ELF-1 (cell line): ENCODE data around the gene FCHO2.
A peak's percentile ranks its signal among the peaks of the same experiment; 100 is the strongest.
"Not testable (repeated sequence)": the region's sequence is repeated elsewhere in the genome, so short reads cannot be mapped to it uniquely, and the experiment has no call there.

ENCODE experiments used
- DNase-seq: peaks from one replicate; pipeline ENCODE4 v3.0.0-alpha.2; 2016; ENCODE audit warnings: low read depth, low spot score

The FCHO2 gene, protein sequence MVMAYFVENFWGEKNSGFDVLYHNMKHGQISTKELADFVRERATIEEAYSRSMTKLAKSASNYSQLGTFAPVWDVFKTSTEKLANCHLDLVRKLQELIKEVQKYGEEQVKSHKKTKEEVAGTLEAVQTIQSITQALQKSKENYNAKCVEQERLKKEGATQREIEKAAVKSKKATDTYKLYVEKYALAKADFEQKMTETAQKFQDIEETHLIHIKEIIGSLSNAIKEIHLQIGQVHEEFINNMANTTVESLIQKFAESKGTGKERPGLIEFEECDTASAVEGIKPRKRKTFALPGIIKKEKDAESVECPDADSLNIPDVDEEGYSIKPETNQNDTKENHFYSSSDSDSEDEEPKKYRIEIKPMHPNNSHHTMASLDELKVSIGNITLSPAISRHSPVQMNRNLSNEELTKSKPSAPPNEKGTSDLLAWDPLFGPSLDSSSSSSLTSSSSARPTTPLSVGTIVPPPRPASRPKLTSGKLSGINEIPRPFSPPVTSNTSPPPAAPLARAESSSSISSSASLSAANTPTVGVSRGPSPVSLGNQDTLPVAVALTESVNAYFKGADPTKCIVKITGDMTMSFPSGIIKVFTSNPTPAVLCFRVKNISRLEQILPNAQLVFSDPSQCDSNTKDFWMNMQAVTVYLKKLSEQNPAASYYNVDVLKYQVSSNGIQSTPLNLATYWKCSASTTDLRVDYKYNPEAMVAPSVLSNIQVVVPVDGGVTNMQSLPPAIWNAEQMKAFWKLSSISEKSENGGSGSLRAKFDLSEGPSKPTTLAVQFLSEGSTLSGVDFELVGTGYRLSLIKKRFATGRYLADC

DNA sequence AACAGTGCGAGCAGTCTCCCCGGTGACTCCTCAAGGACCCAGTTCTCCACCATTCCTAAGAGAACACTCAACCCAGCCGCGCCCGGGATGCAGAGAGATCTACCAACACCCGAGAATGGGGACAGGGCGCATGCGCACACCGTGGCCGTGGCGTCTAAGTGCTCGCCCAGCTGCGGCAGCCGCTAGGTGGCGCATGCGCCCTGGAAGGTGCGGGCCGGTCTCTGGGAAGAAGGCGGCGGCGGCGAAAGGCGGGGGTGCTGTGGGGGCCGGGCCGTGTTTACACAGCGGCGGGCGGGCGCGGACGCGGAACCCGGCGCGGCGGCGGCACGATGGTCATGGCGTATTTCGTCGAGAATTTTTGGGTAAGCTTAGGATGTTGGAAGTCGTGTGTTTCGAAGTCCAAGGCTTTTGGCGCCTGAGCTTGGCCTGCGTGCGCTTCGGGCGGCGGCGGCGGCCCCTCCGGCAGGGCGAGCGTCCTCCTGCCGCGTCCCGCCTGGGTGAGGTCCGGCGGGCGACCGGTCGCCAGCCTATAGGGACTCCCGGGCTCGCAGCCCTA, at the start of gene FCHO2:
Gene FCHO2 (plus strand): TSS at position 274 of the 556 bp plus-strand sequence. CDS start 56 bp downstream, at position 330.
- DNase-seq, result peak; percentile 97

DNA sequence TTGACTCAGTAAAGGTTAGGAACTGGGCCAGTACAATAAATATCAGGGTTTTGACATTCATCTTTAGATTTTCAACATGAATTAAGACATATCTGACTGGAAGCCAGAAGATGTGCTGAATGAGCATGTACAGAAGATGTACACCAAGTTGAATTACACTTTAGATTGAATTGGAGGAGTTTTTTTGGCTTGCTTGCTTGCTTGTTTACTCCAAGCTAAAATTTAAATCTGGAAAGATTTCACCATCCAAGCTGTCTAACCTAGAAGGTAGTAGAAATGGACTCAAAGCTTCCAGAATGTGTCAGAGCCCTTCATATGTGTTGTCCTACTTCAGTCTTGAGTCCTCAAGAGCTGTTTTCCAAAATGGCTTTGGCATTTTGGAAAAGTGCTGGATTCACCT, 49.0 kb upstream of the FCHO2 start:
- DNase-seq, result no peak

DNA sequence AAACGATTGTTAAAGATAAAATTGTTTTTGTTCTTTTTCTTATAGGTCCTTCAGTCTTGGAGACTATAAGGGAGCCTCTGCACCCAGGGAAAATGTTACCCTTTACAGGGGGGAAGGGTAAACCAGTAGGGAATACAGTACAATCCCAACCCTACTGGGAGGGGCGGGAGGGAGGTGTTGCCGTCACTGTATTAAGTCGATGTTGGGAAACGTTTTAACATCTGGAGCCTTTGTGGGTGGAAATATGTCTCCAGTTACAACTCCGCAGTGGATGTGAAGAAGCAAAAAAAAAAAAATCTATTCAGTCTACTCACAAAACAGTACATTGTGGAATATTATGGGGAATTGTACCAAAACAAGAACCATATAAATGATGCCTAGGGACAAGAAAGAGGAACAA, 47.2 kb upstream of the FCHO2 start:
- no peak for DNase-seq

DNA sequence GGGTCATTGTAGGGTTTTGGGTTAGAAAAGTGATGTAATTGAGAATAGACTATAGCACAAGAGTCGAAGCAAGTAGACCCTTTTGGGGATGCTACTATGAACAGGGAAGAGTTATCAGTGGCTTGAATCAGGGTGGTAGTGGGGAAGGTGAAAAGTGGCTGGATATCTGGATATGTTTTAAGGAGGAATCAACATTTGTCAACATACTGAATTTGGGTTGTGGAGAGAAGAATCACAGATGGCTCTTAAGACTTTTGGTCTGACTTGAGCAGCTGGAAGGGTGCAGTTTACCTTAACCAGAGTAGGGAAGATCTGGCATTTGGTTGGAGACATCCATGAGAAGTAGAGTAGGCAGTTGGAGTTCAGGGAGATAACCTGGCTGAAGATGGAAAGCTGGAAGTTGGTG, 38.5 kb upstream of the FCHO2 start:
- no peak for DNase-seq

DNA sequence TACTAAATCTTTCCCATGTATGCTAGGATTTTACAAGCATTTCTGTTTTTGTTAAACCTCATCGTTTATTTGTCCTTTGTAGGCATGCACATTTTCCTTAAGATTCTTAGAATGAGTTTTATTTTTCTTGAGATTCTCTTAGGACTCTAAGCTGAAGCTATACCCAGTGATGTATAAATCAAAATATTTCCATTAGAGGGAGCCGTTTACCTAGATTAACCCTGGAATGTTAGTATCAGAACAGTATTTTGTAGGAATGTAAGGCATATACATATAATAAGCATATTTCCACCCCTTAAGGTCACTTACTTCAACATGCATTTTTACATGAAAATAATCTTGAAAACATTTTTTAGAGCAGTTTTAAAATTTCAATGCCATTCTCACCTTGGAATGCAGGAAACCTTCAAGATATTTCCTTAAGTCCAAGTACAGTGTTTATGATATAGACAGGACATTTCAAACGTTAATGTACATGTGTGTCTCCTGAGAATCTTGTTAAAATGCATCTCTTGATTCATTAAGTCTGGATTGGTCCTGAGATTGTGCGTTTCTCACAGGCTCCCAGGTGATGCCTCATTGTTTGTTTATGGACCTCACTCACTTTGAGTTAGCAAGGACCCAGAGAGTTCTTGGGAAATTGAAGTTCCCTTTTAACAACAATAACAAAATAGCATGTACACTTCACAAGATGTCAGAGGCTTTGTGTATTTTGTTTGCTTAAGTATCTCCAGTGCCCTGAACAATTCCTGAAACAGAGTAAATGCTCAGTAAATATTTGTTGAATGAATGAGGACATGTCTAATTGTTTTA, 34.9 kb upstream of the FCHO2 start:
- DNase-seq, result no peak

DNA sequence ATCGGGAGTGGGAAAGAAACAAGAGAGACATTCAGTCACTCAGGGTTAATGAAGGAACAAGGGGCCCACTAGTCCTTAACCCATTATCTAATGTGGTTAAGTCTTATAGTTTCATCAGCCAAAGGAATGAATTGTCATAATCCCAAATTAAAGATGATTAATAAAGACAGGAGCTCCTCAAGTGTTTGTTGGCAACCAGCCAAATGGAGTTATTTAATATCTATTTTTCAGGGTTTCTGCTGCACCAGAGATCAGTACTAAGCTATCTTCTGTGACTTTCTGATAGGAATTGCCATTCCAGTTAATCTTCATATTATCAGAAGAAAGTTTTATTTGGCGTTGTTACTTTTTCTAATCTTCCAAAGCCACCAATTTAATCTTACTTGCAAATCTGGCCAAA, 34.0 kb upstream of the FCHO2 start:
- DNase-seq, result no peak

DNA sequence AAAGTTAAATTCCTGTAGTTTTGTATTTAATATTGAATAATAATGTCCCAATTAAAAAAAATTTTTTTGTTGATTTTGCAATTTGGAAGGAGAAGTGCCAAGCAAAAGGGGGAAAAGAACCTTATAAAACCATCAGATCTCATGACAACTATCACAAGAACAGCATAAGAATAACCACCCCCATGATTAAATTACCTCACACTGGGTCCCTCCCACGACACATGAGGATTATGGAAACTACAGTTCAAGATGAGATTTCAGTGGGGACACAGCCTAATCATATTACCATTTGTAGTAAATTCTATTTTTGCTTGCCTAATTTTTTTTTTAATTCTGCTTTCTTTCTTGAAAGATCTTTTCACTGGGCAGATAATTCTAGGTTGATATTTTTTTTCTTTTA, 33.4 kb upstream of the FCHO2 start:
- no peak for DNase-seq

DNA sequence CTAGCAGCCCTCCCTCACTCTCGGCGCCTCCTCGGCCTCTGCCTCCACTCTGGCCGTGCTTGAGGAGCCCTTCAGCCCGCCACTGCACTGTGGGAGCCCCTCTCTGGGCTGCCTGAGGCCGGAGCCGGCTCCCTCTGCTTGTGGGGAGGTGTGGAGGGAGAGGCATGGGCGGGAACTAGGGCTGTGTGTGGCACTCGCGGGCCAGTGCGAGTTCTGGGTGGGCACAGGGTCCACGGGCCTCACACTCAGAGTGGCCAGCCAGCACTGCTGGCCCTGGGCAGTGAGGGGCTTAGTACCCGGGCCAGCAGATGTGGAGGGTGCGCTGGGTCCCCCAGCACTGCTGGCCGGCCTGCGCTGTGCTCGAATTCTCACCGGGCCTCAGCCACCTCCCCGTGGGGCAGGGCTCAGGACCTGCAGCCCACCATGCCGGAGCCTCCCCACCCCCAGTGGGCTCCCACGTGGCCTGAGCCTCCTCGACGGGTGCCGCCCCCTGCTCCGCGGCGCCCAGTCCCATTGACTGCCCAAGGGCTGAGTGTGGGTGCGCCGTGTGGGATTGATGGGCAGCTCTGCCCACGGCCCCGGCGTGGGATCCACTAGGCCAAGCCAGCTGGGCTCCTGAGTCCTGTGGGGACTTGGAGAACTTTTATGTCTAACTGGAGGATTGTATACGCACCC, 30.4 kb upstream of the FCHO2 start:
- no peak for DNase-seq

DNA sequence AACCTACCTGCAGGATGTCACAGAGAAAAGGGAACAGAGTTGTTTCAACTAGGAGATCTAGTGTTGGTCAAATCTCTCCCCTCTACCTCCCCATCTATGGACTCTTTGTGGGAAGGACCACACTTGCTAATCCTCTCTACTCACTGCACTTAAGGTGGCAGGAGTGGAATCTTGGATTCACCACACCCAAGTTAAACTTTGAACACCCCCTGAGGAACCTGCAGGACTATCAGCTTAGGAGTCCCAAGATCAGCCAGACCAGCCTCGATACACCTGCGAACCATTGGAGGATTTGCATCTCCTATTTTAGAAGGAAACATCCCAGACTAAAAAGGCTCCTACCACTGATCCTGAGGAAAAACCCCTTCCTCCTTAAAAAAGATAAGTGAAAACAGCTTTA, 23.2 kb upstream of the FCHO2 start:
- DNase-seq, result not testable (repeated sequence)

DNA sequence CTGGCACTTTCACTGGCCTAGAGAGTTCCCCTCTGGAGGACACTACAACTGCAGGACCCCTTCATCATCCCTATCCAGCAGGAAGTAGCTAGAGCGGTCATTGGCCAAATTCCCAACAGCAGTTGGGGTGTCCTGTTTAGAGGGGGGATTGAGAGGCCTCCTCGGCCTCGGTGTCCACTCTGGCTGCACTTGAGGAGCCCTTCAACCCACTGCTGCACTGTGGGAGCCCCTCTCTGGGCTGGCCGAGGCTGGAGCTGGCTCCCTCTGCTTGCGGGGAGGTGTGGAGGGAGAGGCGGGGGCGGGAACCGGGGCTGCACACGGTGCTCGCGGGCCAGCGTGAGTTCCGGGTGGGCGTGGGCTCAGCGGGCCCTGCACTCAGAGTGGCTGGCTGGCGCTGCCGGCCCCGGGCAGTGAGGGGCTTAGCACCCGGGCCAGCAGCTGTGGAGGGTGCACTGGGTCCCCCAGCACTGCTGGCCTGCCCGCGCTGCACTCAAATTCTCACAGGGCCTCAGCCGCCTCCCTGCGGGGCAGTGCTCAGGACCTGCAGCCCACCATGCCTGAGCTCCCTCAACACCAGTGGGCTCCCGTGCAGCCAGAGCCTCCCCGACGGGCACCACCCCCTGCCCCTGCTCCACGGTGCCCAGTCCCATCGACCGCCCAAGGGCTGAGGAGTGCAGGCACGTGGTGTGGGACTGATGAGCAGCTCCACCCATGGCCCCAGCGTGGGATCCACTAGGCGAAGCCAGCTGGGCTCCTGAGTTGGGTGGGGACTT, 20.7 kb upstream of the FCHO2 start:
- not testable (repeated sequence) for DNase-seq

DNA sequence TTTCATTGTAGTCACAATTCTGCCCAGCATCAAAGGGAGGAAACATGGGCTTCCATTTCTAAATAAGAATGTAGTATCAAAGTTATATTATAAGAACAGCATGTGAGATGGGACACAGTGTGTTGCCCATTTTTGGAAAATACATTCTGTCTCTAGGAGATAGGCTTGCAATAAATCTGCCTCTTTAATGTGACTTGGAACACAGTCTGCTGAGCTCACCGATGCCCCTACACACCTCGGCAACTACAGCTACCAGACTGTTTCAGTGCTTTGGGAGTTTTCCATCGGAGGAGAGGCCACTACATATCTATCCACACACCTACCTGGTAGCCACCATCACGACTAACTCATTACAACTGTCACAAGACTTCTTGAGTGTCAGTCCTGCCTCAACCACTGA, 18.9 kb upstream of the FCHO2 start:
- DNase-seq, result no peak

DNA sequence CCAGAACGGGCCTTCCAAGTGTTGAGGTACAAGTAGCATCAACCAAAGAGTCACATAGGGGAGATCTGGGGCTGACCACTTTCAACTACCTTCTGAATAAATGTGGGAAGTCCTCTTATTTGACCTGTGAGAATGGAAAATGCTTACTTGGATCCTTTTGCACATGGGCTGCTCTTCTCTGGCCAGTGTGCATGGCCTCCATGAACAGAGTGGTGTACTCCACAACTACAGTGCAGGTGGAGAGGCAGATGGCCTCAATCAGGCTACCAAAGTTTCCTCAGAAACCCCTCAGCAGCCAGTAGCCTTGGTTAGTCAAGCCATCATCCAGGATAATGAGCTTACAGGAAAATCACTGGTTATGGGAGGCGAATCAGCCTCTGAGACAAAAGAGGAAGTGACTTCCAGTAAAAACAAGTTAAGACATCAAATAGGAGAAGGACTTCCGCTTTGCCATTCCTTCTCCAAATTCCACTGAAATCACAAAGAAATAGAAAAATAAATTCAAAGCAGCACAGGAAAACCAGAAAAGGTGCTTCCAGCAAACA, 18.3 kb upstream of the FCHO2 start:
- no peak for DNase-seq

DNA sequence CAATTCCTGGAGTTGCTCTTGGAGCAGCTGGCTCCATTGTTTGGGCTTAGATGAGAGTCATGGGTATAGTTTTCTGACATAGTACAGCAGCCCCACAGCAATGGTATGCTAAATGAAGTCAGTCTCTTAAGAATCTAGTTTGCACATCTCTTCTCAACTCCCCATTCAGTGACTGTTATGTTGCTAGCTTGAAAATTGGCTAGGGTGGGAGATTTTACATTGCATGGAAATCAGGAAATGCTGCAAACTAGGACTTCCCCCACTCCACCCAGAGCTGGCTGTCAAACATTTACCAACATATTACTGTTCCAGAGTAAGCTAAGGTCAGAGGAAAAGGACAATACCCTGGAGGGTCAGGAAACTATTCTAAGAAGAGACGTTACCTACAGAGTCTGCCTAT, 17.6 kb upstream of the FCHO2 start:
- DNase-seq, result no peak

DNA sequence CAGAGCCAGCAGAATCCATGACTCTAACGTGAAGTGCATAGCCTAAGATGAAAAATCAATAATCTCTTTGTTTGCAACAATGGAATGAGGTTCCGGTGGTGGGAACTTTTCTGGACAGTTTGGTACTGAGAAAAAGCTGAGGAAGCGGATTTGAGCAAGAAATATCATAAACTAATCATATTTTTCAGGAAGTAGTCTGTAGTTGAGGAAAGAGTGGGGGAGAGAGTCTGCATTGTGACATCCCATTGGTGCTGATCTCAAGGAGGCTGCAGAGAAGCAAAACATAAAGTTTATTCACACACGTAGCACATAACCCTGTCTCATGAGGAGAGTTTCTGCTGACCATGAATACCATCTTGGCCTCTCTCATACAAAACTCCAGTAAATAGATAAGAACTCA, 15.8 kb upstream of the FCHO2 start:
- DNase-seq, result no peak

DNA sequence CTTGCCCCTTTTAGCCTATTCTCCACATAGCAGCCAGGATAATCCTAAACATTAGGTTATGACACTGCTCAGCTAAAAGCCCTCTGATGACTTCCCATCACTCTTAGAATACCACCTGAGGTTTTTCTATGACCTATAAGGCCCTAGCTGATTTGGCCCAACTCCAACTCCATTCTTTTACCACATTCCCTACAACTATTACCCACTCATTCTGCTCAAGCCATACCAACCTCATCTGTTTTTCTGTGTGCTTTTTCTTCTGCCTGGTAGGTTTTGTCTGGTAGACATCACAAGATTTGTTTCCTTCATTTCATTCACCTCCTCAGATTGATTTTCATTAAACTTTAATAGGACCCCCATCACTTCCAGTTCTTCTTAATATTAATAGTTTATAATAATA, 12.5 kb upstream of the FCHO2 start:
- no peak for DNase-seq

DNA sequence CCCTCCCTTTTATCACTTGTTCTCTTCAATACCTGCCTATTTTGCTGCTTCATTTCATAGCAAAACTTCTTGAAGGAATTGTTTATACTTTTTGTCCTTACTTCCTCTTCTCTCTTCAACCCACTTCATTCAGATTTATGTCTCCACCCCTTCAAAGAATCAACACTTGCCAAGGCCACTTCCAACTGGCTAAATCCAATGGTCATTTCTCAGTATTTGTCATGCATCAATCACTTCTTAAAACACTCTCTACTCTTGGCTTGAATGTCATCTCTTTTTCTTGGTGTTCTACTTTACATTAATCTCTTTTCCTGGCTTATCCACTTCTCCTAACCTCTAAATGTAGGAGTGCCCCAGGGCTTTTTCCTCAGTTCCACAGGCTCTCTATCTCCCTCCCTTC, 8.3 kb upstream of the FCHO2 start:
- DNase-seq, result no peak

DNA sequence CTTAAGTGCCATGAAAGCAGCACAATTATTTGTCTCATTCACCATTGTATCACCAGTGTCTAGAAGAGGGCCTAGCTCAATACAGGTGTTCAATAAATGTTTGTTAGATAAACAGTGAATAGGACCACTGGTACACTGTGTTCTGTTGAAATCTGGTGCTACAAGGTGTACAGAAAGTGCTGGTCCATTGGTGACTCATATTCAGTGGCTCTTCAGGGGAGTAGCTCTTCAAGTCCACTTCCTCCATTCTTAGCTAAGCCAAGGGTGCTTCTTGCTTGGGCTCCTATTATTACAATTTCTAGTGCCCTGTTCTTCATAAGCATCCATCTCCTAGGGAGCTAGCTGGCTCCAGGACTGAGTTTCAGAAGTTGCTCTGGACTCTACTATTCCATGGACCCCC, 6.4 kb upstream of the FCHO2 start:
- DNase-seq, result no peak

DNA sequence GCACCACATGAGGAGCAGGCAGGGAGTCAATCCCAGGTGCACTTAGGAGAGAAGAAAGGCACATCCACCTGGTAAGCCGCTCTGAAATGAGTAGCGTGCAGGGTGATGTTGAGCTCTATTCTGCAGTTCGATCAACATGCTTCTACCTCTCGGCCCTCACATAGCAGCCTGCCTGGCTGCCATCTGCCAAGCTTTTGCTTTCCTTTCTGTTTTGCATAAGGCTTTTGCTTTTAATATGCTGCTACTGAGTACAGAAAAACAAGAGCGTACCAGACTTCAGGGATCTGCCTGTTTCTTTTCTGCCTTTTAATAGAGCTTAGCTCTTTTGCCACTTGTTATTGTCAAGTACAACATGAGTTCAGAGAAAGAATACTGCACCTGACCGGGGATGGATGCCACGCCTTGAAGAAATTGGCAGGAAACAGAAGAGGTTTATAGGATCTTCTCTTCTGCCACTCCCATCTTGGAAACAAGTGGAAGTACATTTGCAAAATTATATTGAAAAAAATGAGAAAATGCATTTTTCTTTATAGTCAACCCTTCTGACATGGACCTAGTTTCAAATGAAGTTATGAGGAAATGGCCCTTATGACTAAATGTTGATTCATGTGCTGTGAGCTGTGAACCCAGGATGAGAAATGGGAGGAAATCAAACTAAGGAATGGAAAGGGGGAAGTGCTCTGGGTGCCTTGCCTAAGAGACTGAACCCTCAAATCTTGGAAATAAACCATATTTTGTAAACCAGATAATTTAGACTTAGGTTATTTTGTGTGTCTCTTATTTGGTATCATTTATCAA, 4.0 kb upstream of the FCHO2 start:
- DNase-seq, result no peak

DNA sequence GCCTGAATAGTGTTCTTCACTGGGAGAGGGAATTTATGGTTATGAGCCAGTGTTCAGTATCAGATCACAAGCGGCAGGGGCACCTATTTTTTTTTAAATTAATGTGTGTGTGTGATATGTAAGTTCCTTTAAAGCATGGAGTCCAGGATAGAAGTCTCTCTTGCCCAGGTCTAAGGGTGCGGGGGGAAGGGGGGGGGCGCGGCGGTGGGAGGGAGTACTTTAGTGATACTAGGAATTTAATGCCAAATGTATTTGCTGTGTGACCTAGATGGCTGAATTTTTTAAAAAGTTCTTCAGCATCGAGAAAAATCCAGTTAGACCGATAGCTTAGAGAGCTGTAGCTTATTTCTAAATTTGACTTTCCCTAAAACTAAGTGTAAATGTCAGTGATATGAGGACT, 1.5 kb upstream of the FCHO2 start:
- no peak for DNase-seq
